AG09319 (cell line): ENCODE data around the gene GZMM.

Source experiments
- DNase-seq: peaks from one replicate; pipeline ENCODE4 v3.0.0-alpha.2; 2010; ENCODE audit warnings: low read depth; ENCODE audit errors: extremely low read depth
- TF ChIP-seq, protein P1 (sequence below): IDR thresholded peaks from 2 replicates; pipeline ENCODE4 v1.5.1; 2011; ENCODE audit warnings: low read depth, mild to moderate bottlenecking, inconsistent platforms, low read length, moderate library complexity

GZMM gene

DNA sequence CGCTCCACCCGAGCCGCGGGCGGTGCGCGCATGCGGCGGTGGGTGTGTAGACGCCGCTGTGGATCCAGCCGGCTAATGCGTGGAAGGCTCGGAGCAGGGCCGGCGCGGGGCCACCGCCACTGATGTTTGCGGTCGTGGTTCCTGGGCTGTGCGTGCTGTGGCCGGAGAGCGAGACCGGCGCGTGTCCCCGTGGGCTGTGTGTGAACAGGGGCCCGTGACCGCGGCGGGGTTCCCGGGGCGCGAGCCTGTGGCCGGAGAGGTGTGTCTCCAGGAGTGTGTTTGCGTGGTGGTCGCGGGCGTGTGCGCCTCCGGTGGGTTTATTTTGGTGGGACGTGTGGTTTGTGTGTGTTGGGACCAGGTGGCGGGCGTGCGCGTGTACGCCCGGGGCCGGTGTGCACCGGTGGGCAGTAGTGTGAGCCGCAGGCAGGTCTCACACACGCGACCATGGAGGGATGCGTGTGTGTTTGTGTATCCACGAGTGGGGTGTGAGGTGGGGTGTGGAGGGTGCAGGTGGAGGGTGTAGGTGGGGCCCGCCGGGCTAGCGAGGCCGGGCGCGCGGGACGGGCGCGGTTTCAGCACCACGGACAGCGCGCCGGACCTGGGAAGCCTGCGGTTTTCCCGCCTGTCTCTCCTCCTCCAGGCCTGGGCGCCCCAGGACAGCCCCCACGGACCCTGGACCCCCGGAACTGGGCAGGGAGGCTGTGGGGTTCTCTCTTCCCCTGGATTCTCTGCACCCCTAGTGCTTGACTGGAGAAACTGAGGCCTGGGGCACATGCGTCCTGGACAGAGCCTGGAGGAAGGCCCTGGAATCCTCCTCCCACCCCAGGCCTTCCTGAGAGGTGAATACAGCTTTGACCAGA is 47.5 kb downstream of the GZMM start:
- no peak for DNase-seq
- TF ChIP-seq, protein P1, sequence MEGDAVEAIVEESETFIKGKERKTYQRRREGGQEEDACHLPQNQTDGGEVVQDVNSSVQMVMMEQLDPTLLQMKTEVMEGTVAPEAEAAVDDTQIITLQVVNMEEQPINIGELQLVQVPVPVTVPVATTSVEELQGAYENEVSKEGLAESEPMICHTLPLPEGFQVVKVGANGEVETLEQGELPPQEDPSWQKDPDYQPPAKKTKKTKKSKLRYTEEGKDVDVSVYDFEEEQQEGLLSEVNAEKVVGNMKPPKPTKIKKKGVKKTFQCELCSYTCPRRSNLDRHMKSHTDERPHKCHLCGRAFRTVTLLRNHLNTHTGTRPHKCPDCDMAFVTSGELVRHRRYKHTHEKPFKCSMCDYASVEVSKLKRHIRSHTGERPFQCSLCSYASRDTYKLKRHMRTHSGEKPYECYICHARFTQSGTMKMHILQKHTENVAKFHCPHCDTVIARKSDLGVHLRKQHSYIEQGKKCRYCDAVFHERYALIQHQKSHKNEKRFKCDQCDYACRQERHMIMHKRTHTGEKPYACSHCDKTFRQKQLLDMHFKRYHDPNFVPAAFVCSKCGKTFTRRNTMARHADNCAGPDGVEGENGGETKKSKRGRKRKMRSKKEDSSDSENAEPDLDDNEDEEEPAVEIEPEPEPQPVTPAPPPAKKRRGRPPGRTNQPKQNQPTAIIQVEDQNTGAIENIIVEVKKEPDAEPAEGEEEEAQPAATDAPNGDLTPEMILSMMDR, result no peak

DNA sequence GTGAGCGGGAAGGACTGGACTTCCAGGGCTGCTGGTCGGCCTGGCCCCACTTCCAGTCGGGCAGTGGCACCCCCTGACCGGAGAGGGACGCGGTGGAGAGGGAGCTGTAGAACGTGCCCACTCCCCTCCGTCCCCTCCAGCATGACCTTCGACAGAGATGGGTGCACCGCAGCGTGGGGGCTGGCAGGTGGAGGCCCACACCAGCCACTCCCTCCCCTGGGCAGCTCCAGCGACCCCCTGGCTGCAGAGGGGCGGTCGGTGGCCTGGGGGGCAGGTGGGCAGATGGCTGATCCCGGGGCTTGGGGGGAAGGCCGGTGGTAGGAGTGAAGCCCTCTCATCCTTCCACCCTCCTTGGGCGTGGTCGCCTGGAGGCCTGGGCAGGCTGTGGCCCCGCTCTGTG is 48.2 kb downstream of the GZMM start:
- no peak for DNase-seq
- TF ChIP-seq, protein P1, result no peak

DNA sequence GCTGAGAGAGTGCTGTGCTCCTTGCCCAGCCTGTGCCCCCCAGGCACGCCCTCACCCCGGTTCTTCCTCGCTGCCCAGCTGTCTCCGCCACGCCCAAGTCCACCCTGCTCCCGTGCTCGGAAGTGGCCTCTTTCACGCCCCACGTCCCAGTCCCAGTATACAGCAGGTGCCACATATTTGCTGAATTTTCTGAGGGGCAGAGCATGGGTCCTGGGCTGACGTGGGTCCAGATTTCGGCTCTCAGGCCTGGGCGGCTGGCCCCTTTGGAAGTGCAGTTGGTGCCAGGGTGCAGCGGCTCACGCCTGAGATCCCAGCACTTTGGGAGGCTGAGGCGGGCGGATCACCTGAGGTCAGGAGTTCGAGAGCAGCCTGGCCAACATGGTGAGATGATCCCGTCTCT is 49.2 kb downstream of the GZMM start:
- DNase-seq, result no peak
- TF ChIP-seq, protein P1, result no peak

DNA sequence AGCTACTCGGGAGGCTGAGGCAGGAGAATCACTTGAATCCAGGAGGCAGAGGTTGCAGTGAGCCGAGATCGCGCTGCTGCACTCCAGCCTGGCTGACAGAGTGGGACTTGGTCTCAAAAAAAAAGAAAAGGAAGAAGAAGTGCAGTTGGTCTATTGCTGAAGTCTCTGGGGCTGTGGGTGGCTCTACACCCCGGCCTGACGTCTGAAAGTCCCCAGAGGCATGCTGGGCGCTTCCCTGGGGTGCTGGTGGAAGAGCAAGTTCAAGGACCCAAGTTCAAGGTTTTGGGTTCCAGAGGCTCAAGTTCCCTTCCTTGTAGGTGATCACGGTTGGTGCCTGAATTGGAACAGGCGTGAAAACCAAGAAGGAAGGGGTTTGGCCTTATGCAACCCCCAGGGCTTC is 49.7 kb downstream of the GZMM start:
- DNase-seq, result no peak
- TF ChIP-seq, protein P1, result no peak

DNA sequence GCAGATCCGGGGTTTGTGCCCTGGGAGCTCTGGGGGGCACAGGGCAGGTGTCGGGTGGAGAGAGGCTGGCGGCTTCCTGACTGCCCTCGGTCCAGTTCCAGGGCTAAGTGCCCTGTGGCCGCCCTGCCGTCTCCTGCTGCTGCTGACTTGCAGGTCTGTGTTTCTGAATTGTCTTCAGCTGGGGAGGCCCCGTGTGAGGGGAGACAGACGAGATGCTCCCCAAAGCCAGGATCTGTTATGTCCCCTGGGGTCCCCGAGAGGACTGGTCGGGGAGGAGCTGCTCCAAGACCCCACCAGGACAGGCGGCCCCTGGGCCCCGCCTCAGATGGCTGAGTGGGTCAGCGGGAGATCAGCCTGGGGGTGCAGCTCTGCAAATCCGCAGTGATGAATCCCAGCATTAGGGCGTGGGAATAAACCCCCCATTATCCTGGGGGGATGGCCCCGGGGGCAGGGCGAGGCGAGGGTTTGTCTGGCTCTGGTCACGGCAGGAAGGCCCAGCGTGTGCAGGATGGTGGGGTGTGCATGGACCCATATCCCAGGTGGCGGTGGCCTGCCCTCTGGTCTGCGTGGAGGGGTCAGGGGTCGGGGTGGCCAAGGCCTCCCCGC is 50.5 kb downstream of the GZMM start:
- TF ChIP-seq, protein P1, result no peak
- DNase-seq, result no peak

DNA sequence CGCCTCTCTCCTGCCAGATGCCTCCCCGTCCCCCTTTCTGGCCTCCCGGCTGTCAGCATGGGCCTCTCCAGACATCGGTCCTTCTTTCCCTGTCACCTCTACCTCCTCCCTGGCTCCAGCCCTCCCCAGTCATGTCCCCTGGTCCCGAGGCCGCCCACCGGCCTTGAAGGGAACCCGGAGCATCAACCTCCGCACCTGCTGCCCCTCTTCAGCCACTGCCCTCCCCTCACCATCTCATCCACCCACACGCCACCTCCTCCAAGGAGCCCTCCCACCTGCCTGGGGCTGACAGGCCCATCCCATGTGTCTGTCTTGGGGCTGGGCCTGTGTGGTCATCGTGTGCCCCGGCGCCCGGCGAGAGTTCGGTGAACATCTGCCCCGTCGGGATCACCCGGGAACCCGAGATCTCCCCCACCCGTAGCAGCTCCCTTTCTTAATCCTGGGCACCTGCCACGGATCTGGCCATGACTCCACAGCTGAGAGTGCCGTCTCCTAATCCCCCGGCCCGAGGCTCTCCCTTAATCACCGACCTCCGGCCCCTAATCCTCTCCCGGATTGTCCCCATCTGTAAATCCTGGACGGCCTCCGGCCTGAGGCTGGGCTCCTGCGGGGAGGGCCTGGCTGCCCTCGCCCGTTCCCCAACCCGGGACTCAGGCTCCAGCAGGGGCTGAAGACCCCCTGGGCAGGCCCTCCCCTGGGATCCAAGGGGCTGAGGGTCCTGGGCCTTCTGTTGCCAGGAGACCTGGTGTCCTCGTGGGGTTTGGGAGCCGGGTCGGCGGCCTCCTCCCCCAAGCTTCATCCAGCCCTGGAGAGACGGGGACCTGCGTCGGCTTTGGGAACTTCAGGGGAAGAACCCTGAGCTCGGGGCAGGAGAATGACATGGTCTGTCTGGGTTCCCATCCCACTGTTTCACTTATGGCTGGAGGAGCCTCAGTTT is 51.7 kb downstream of the GZMM start:
- DNase-seq, result no peak
- TF ChIP-seq, protein P1, result no peak
